ENCODE results near the gene PHACTR1.

Gene PHACTR1

DNA sequence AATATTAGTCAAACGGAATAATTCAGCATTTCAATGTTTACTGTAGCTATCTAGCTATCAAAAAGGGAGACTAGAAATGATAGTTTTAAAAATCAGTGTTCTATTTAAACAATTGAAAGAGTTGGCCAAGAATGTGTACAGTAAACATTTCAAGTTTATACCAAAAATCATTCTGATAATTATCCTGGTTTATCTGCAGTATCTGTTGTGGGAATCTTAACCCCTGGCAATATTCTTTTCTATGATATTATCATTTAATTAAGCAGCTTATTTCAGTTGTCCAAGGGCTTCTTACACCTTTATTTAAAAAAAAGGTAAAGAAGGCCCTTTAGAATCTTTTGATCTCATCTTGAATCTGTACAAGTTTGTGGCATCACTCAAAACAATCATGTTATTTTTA, 125.1 kb downstream of the PHACTR1 start:
- peaks cover 7% of the 10 kb centered on the region for H3K9me3 ChIP-seq
- H3K36me3 ChIP-seq, result no peaks in the 10 kb centered on the region
- TF ChIP-seq, protein P1, sequence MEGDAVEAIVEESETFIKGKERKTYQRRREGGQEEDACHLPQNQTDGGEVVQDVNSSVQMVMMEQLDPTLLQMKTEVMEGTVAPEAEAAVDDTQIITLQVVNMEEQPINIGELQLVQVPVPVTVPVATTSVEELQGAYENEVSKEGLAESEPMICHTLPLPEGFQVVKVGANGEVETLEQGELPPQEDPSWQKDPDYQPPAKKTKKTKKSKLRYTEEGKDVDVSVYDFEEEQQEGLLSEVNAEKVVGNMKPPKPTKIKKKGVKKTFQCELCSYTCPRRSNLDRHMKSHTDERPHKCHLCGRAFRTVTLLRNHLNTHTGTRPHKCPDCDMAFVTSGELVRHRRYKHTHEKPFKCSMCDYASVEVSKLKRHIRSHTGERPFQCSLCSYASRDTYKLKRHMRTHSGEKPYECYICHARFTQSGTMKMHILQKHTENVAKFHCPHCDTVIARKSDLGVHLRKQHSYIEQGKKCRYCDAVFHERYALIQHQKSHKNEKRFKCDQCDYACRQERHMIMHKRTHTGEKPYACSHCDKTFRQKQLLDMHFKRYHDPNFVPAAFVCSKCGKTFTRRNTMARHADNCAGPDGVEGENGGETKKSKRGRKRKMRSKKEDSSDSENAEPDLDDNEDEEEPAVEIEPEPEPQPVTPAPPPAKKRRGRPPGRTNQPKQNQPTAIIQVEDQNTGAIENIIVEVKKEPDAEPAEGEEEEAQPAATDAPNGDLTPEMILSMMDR (IDR thresholded peaks at IDR 0.05), result no peak
- H3K27ac ChIP-seq, result no peak overlapping the region
- no peaks in the 10 kb centered on the region for H3K27me3 ChIP-seq
- no peak overlapping the region for H3K4me3 ChIP-seq (ENCODE audit: low read depth in 1 of 2, low read length in 1 of 2)
- no peaks in the 10 kb centered on the region for H3K4me1 ChIP-seq (ENCODE audit: control insufficient read depth in 1 of 2, insufficient read depth in 1 of 2, low read depth in 1 of 2, low read length in 1 of 2)

DNA sequence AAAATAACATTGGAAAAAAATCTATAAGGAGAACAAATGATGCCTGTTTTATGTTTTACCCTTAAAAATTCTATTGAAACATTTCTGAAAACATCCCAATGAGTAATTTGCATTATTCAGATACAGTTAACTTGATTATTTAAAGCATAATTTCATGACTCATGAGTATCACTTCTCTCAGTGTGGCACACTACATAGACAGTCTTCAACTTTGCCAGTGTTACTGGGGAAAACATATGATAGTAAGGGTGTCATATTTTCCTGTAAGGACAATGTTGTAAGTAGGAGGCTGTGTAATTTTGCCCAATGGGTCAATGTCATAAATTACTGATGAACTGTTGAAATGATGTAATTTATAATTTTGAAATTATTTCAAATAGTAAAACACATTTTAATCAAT, 125.5 kb downstream of the PHACTR1 start:
- TF ChIP-seq, protein P1 (IDR thresholded peaks at IDR 0.05), result no peak
- no peak overlapping the region for H3K27ac ChIP-seq
- H3K27me3 ChIP-seq, result no peaks in the 10 kb centered on the region
- H3K9me3 ChIP-seq, result peaks cover 7% of the 10 kb centered on the region
- no peaks in the 10 kb centered on the region for H3K36me3 ChIP-seq
- H3K4me3 ChIP-seq (ENCODE audit: low read depth in 1 of 2, low read length in 1 of 2), result no peak overlapping the region
- no peaks in the 10 kb centered on the region for H3K4me1 ChIP-seq (ENCODE audit: control insufficient read depth in 1 of 2, insufficient read depth in 1 of 2, low read depth in 1 of 2, low read length in 1 of 2)

DNA sequence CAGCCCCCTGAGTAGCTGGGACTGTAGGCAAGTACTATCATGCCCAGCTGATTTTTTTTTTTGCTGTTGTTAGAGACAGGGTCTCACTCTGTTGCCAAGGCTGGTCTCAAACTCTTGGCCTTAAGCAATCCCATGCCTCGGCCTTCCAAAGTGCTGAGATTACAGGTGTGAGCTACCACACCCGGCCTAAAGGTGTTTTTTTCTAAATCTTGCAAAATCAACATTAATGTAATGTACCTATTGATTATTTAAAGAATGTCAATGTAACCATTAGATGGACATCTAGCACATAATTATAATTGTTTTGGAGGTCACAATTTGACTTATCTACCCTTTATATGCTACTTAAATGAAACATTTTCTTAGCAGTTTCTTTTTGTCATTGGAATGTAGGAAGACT, 126.1 kb downstream of the PHACTR1 start:
- TF ChIP-seq, protein P1 (IDR thresholded peaks at IDR 0.05), result no peak
- Histone ChIP-seq H3K36me3 (no peaks in the 10 kb centered on the region), H3K27ac (no peak overlapping the region), H3K9me3 (peaks cover 5% of the 10 kb centered on the region), H3K27me3 (no peaks in the 10 kb centered on the region), H3K4me1 (ENCODE audit: control insufficient read depth in 1 of 2, insufficient read depth in 1 of 2, low read depth in 1 of 2, low read length in 1 of 2) (no peaks in the 10 kb centered on the region), H3K4me3 (ENCODE audit: low read depth in 1 of 2, low read length in 1 of 2) (no peak overlapping the region)

DNA sequence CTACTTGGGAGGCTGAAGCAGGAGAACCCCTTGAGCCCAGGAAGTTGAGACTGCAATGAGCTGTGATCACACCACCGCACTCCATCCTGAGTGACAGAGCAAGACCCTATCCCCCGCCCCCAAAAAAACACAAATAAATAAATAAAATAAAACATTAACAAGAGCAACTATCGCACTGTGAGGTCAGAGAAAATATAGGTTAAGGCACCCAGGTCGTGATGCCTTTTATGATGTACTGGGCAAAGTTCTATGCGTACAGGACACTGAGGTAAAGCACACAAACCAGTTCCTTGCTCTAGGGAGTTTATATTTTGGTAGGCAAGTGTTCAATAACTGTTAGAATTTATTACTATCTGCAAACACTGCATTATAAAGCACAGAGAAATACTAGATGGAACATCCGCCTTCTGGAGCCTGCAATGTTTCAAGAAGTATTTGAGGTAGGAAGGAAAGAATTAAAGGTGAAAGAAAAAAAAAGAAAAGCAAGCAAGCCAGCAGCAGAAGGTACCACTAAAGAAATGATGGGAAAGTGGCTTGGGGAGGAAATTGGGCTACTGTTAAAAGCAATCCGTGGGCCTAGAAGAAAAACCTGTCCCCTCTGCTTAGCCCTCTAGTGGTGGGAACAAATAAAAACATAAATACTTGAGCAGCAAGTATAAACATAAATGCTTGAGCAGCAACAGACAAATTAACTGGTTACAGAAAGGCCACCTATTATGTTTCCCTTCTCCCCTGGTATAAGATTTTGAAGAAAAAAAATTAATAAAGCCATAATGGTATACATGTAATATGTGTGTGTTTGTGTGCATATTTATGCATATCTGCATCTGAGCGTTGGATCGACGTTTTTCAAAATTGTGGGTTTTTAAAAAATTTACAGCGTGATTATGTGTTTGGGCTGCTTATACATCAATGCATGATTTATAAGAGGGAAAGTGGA, 128.0 kb downstream of the PHACTR1 start:
- TF ChIP-seq, protein P1 (IDR thresholded peaks at IDR 0.05), result no peak
- Histone ChIP-seq H3K4me1 (ENCODE audit: control insufficient read depth in 1 of 2, insufficient read depth in 1 of 2, low read depth in 1 of 2, low read length in 1 of 2) (no peaks in the 10 kb centered on the region), H3K4me3 (ENCODE audit: low read depth in 1 of 2, low read length in 1 of 2) (no peak overlapping the region), H3K9me3 (no peaks in the 10 kb centered on the region), H3K27me3 (peaks cover 6% of the 10 kb centered on the region), H3K27ac (no peak overlapping the region), H3K36me3 (no peaks in the 10 kb centered on the region)

DNA sequence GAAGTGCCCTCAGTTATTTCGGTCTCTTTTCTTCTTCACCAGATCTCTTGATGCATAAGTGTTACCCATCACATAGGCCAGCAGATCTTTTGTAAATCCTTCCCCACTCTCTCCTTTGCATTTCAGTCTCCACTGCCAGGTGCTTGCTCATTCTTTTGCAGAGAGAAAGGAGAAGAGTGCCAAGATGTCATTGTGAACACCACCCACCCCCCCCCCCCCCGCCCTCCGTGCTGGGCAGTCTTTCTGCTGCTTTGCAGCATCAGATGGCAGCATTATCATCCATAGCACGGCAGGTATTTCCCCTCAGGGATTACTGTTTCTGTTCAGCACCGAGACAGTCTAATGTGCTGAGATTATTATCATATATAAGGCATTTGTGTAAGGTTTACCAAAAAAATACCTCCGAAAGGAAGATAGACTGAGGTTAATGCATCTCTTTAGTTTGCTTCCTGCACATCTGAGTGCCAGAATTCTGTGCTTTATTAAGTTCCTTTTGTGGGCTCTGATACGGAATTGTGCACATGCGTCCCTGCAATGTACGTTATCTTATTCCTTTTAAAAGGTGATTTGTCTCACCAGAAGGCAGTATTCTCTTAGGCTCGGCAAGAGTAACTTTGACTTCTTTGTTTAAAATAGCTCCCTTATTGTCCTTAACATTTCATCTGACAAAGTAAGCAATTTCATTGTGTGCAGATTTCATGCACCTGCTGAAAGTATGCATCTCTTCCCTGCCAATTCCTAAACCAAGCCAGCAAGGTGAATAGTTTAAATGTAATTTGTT, 128.8 kb downstream of the PHACTR1 start:
- Histone ChIP-seq H3K9me3 (no peaks in the 10 kb centered on the region), H3K4me3 (ENCODE audit: low read depth in 1 of 2, low read length in 1 of 2) (no peak overlapping the region), H3K4me1 (ENCODE audit: control insufficient read depth in 1 of 2, insufficient read depth in 1 of 2, low read depth in 1 of 2, low read length in 1 of 2) (no peaks in the 10 kb centered on the region), H3K27ac (no peak overlapping the region), H3K27me3 (peaks cover 6% of the 10 kb centered on the region), H3K36me3 (no peaks in the 10 kb centered on the region)
- TF ChIP-seq, protein P1 (IDR thresholded peaks at IDR 0.05), result no peak
